ENCODE results near the gene CFAP46.

DNA sequence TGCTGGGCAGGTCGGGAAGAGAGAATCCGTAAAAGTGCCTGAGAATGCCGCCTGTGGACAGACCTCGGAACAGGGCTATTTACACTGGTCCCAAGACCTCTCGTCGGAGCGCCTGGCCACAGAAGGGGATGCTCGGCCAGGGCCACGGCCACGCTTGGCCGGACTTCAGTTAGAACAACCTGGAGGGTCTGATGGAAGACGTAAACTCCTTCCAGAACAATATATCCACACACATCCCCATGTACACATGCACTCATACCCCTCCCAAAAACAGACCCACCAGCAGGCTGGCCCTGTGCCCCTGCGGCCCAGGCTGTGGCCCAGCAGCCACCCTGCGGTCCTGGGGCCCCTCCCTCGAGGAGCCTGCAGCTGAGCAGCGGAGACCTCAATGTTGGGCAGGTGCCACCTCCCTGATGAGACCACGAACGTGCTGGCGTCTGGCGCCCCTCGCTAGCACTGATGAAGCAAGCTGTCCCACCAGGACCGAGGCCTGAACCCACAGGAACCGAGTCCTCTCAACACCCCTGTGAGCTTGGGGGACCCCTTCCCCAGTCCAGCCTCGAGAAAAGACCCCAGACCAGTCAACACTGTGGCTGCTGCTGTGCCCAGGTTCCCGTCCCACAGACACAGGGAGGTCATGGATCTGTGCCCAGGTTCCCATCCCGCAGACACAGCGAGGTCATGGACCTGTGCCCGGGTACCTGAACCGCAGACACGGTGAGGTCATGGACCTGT is 8.9 kb downstream of the CFAP46 start:
- TF ChIP-seq EP300 (IDR thresholded peaks at IDR 0.05; ENCODE audit: borderline replicate concordance in 1 of 2, low read depth in 2 of 2, low read length in 2 of 2), result no peak
- no peak for TF ChIP-seq HDAC2 (IDR thresholded peaks at IDR 0.05; ENCODE audit: borderline replicate concordance in 1 of 2, low read depth in 2 of 2, low read length in 2 of 2)
- TF ChIP-seq EZH2 (IDR thresholded peaks at IDR 0.05; ENCODE audit: low read depth, low read length, severe bottlenecking), result no peak
- TF ChIP-seq, protein P1, sequence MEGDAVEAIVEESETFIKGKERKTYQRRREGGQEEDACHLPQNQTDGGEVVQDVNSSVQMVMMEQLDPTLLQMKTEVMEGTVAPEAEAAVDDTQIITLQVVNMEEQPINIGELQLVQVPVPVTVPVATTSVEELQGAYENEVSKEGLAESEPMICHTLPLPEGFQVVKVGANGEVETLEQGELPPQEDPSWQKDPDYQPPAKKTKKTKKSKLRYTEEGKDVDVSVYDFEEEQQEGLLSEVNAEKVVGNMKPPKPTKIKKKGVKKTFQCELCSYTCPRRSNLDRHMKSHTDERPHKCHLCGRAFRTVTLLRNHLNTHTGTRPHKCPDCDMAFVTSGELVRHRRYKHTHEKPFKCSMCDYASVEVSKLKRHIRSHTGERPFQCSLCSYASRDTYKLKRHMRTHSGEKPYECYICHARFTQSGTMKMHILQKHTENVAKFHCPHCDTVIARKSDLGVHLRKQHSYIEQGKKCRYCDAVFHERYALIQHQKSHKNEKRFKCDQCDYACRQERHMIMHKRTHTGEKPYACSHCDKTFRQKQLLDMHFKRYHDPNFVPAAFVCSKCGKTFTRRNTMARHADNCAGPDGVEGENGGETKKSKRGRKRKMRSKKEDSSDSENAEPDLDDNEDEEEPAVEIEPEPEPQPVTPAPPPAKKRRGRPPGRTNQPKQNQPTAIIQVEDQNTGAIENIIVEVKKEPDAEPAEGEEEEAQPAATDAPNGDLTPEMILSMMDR (IDR thresholded peaks at IDR 0.05; ENCODE audit: control extremely low read depth in 1 of 3, insufficient read depth in 1 of 3, low read depth in 1 of 3, low read length in 3 of 3), result no peak
- TF ChIP-seq SIN3A (conservative IDR thresholded peaks at IDR 0.05 in 1 of 2, IDR thresholded peaks at IDR 0.05 in 1 of 2; ENCODE audit: low read depth in 1 of 2, low read length in 2 of 2), result no peak
- TF ChIP-seq KDM5A (IDR thresholded peaks at IDR 0.05; ENCODE audit: low read length), result no peak
- no peak for TF ChIP-seq POLR2AphosphoS5 (IDR thresholded peaks at IDR 0.05; ENCODE audit: low read depth, low read length)
- no peak for TF ChIP-seq TAF1 (IDR thresholded peaks at IDR 0.05; ENCODE audit: low read depth, low read length)
- no peak for TF ChIP-seq CEBPB (IDR thresholded peaks at IDR 0.05; ENCODE audit: low read depth, low read length)
- TF ChIP-seq SRF (IDR thresholded peaks at IDR 0.05; ENCODE audit: low read depth, low read length), result no peak
